HAP-1 (cell line): ENCODE data around the gene GAS7.

Experiments
- DNase-seq, 2 experiments: peaks; one replicate each; pipeline ENCODE4 v3.0.0-alpha.2; 2016 to 2020; ENCODE audit warnings: low spot score in 2 of 2
- H3K27me3 ChIP-seq: fragments of 250-450 bp; sonication (Bioruptor Pico); 2 replicates; pipeline ENCODE4 v1.5.1; 2020; ENCODE audit warnings: low read depth, mild to moderate bottlenecking, moderate library complexity
- H3K36me3 ChIP-seq: fragments of 250-450 bp; sonication (Bioruptor Pico); replicated peaks from 2 replicates; pipeline ENCODE4 v1.5.1; 2020; ENCODE audit warnings: mild to moderate bottlenecking
- H3K4me1 ChIP-seq: fragments of 250-450 bp; sonication (Bioruptor Pico); 2 replicates; pipeline ENCODE4 v1.5.1; 2020; ENCODE audit warnings: mild to moderate bottlenecking
- H3K4me3 ChIP-seq: fragments of 250-450 bp; sonication (Bioruptor Pico); 2 replicates; pipeline ENCODE4 v1.5.1; 2020; ENCODE audit warnings: mild to moderate bottlenecking, moderate library complexity
- H3K9me3 ChIP-seq: fragments of 250-450 bp; sonication (Bioruptor Pico); 2 replicates; pipeline ENCODE4 v1.5.1; 2020; ENCODE audit warnings: mild to moderate bottlenecking, moderate library complexity
- in situ Hi-C: fragments of 300-500 bp; cut with MboI; formaldehyde crosslinking; loops from 3 replicates; pipeline ENCODE4 v1.14.3; 2020; ENCODE audit warnings: low sequenced_read_pairs, inconsistent platforms, mixed read lengths

Gene GAS7

GRCh38 chr17:9893411-9894012, 304.9 kb downstream of the GAS7 start:
- no peak for DNase-seq
- no peaks in the 10 kb centered on the region for H3K9me3 ChIP-seq
- no peaks in the 10 kb centered on the region for H3K36me3 ChIP-seq
- no peak overlapping the region for H3K4me3 ChIP-seq
- in situ Hi-C loops, result no loop called here
- H3K4me1 ChIP-seq, result no peaks in the 10 kb centered on the region
- no peaks in the 10 kb centered on the region for H3K27me3 ChIP-seq

- no peak for DNase-seq
- no peak overlapping the region for H3K4me3 ChIP-seq
- no peaks in the 10 kb centered on the region for H3K4me1 ChIP-seq
- no peaks in the 10 kb centered on the region for H3K36me3 ChIP-seq
- H3K9me3 ChIP-seq, result no peaks in the 10 kb centered on the region
- in situ Hi-C loops, result no loop called here
- no peaks in the 10 kb centered on the region for H3K27me3 ChIP-seq
Observed at GRCh38 chr17:9890124-9890523, 308.3 kb downstream of the GAS7 start.

- Histone ChIP-seq H3K27me3 (no peaks in the 10 kb centered on the region), H3K36me3 (no peaks in the 10 kb centered on the region), H3K9me3 (no peaks in the 10 kb centered on the region), H3K4me1 (no peaks in the 10 kb centered on the region), H3K4me3 (no peak overlapping the region)
- in situ Hi-C loops, result no loop called here
- DNase-seq, result no peak
Observed at GRCh38 chr17:9887508-9887907, 310.9 kb downstream of the GAS7 start.

GRCh38 chr17:9886141-9886930, 312.1 kb downstream of the GAS7 start:
- Histone ChIP-seq H3K36me3 (no peaks in the 10 kb centered on the region), H3K4me1 (no peaks in the 10 kb centered on the region), H3K9me3 (no peaks in the 10 kb centered on the region), H3K4me3 (no peak overlapping the region), H3K27me3 (no peaks in the 10 kb centered on the region)
- in situ Hi-C loops, result no loop called here
- no peak for DNase-seq

- no peaks in the 10 kb centered on the region for H3K9me3 ChIP-seq
- in situ Hi-C loops, result no loop called here
- no peaks in the 10 kb centered on the region for H3K27me3 ChIP-seq
- H3K36me3 ChIP-seq, result no peaks in the 10 kb centered on the region
- DNase-seq, result no peak
- no peaks in the 10 kb centered on the region for H3K4me1 ChIP-seq
- H3K4me3 ChIP-seq, result no peak overlapping the region
Observed at GRCh38 chr17:9883451-9883850, 315.0 kb downstream of the GAS7 start.

- no peak for DNase-seq
- no peaks in the 10 kb centered on the region for H3K36me3 ChIP-seq
- in situ Hi-C loops, result no loop called here
Observed at GRCh38 chr17:9880582-9880999, 317.8 kb downstream of the GAS7 start.

GRCh38 chr17:9878786-9879525, 319.4 kb downstream of the GAS7 start:
- in situ Hi-C loops, result no loop called here
- Histone ChIP-seq H3K36me3 (no peaks in the 10 kb centered on the region), H3K9me3 (no peaks in the 10 kb centered on the region), H3K4me3 (no peak overlapping the region), H3K27me3 (no peaks in the 10 kb centered on the region), H3K4me1 (no peaks in the 10 kb centered on the region)
- no peak for DNase-seq

More at GRCh38 chr17:9880582-9880999, 317.8 kb downstream of the GAS7 start:
- Histone ChIP-seq H3K27me3 (no peaks in the 10 kb centered on the region), H3K4me1 (no peaks in the 10 kb centered on the region), H3K9me3 (no peaks in the 10 kb centered on the region), H3K4me3 (no peak overlapping the region)

- no peaks in the 10 kb centered on the region for H3K27me3 ChIP-seq
- no peak for DNase-seq
- H3K9me3 ChIP-seq, result no peaks in the 10 kb centered on the region
- no peak overlapping the region for H3K4me3 ChIP-seq
- in situ Hi-C loops, result no loop called here
- H3K36me3 ChIP-seq, result no peaks in the 10 kb centered on the region
- no peaks in the 10 kb centered on the region for H3K4me1 ChIP-seq
Observed at GRCh38 chr17:9878356-9878755, 320.1 kb downstream of the GAS7 start.

GRCh38 chr17:9875441-9875840, 323.0 kb downstream of the GAS7 start:
- Histone ChIP-seq H3K4me1 (no peaks in the 10 kb centered on the region), H3K36me3 (no peaks in the 10 kb centered on the region), H3K27me3 (no peaks in the 10 kb centered on the region), H3K4me3 (no peak overlapping the region), H3K9me3 (no peaks in the 10 kb centered on the region)
- no peak for DNase-seq
- in situ Hi-C loops, result no loop called here

GRCh38 chr17:9874722-9875121, 323.7 kb downstream of the GAS7 start:
- in situ Hi-C loops, result no loop called here
- H3K36me3 ChIP-seq, result no peaks in the 10 kb centered on the region
- no peak for DNase-seq
- no peak overlapping the region for H3K4me3 ChIP-seq
- H3K9me3 ChIP-seq, result no peaks in the 10 kb centered on the region
- H3K27me3 ChIP-seq, result no peaks in the 10 kb centered on the region
- H3K4me1 ChIP-seq, result no peaks in the 10 kb centered on the region

- in situ Hi-C loops, result no loop called here
- Histone ChIP-seq H3K9me3 (no peaks in the 10 kb centered on the region), H3K36me3 (no peaks in the 10 kb centered on the region), H3K4me3 (no peak overlapping the region), H3K27me3 (no peaks in the 10 kb centered on the region), H3K4me1 (no peaks in the 10 kb centered on the region)
- DNase-seq, result no peak
Observed at GRCh38 chr17:9872852-9873251, 325.6 kb downstream of the GAS7 start.

- in situ Hi-C loops, result loop anchor here (10.0 kb wide), 1 partner anchor 54 kb away; no protein-coding TSS in a partner anchor
- Histone ChIP-seq H3K36me3 (no peaks in the 10 kb centered on the region), H3K9me3 (no peaks in the 10 kb centered on the region), H3K27me3 (no peaks in the 10 kb centered on the region), H3K4me1 (no peaks in the 10 kb centered on the region), H3K4me3 (no peak overlapping the region)
- DNase-seq, result no peak
Observed at GRCh38 chr17:9868552-9868951, 329.9 kb downstream of the GAS7 start.

- in situ Hi-C loops, result loop anchor here (10.0 kb wide), 1 partner anchor 51 kb away; no protein-coding TSS in a partner anchor
Observed at GRCh38 chr17:9865586-9865985, 332.8 kb downstream of the GAS7 start.

GRCh38 chr17:9862949-9863348, 335.5 kb downstream of the GAS7 start:
- in situ Hi-C loops, result loop anchor here (10.0 kb wide), 1 partner anchor 48 kb away; no protein-coding TSS in a partner anchor
- Histone ChIP-seq H3K4me3 (no peak overlapping the region), H3K4me1 (no peaks in the 10 kb centered on the region), H3K27me3 (no peaks in the 10 kb centered on the region), H3K36me3 (no peaks in the 10 kb centered on the region), H3K9me3 (no peaks in the 10 kb centered on the region)
- no peak for DNase-seq

More at GRCh38 chr17:9865586-9865985, 332.8 kb downstream of the GAS7 start:
- Histone ChIP-seq H3K4me1 (no peaks in the 10 kb centered on the region), H3K27me3 (no peaks in the 10 kb centered on the region), H3K4me3 (no peak overlapping the region), H3K9me3 (no peaks in the 10 kb centered on the region), H3K36me3 (no peaks in the 10 kb centered on the region)
- no peak for DNase-seq
